ENCODE data around the gene EXOC3. TPM values are rescaled to one million over a fixed set of nuclear protein-coding genes. Genes with fewer than 3 reads are reported as not detected.

EXOC3 gene
- total and polyA plus RNA-seq, 2 of the 8 experiments (the other 6 are each of a cell fraction or from before 2014, with no cell fraction given): 14.4 to 30.0 TPM

DNA sequence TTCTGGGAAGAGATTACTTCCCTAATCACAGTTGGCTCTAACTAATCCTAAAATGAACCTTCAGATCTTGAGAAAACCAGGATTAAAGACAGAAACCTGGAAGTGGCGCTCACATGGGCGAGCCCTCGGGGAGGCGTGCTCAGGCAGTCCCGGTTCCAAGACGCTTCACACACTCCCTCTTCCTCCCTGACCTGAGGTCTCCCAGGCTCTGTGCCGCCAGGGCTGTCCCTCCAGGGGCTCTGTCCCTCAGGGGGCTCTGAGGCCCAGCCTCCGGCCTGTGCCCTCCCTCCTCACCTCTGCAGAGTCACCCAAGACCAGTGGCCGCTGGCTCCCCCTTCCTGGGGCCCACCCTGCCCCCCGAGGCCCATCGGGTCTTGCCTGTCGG, 71.1 kb downstream of the EXOC3 start:
- no peak overlapping the region for H2AFZ ChIP-seq (ENCODE audit: low read length)
- FAIRE-seq: no peak
- H3K79me2 ChIP-seq (ENCODE audit: control insufficient read depth in 1 of 2, insufficient read depth in 2 of 2, low read length in 2 of 2): no peaks in the 10 kb centered on the region
- no peaks in the 10 kb centered on the region for H3K79me1 ChIP-seq (ENCODE audit: low read depth, low read length)
- no peak overlapping the region for H2BK5ac ChIP-seq (ENCODE audit: low read depth, low read length)
- no peak overlapping the region for H3K27ac ChIP-seq (ENCODE audit: low read depth, low read length)
- no peak overlapping the region for H3K14ac ChIP-seq (ENCODE audit: insufficient read length)
- no peak overlapping the region for H3K18ac ChIP-seq (ENCODE audit: extremely low read depth, low read length)
- no peak overlapping the region for H2BK120ac ChIP-seq (replicated peaks; ENCODE audit: low read depth, low read length)
- no peak overlapping the region for H3K4ac ChIP-seq (replicated peaks; ENCODE audit: insufficient read length, low read depth, low read length)
- no peak for DNase-seq (ENCODE audit: low read depth in 1 of 2, low spot score in 2 of 2)
- peaks cover 2 to 12% of the 10 kb centered on the region in 2 experiments for H4K20me1 ChIP-seq (replicated peaks in 1 of 2; ENCODE audit: control insufficient read depth in 1 of 2, insufficient read depth in 2 of 2, low read length in 2 of 2)
- H3K23ac ChIP-seq (ENCODE audit: insufficient read length): no peak overlapping the region
- ChIA-PET CTCF (ENCODE audit: partially characterized antibody) (interaction anchor here (1.3 to 3.3 kb wide), 2 partner anchors 8 to 12 kb away, joined by 5 to 11 read pairs; no protein-coding TSS in a partner anchor), POLR2A (ENCODE audit: partially characterized antibody) (interaction anchor here (0.8 kb wide), 1 partner anchor 12 kb away, joined by 3 read pairs; no protein-coding TSS in a partner anchor)
- H4K8ac ChIP-seq (ENCODE audit: extremely low read depth, insufficient read depth, low read length): 0 out of 2 replicates have a peak overlapping the region, but pooled peaks have one; percentile 35
- no peak overlapping the region for H4K5ac ChIP-seq (ENCODE audit: insufficient read length, low read depth, low read length)
- no peak overlapping the region for H2AK5ac ChIP-seq (ENCODE audit: low read depth, low read length)
- 84% methylated on average over 6 of the region's 12 CpGs; no CpG with 5 or more reads in 1 of the 2 experiments for WGBS, 2 experiments (ENCODE audit: extremely low coverage in 1 of 2, insufficient coverage in 1 of 2, insufficient read length in 1 of 2, insufficient replicate concordance in 2 of 2, low coverage in 1 of 2, low lambda C conversion rate in 2 of 2, missing lambda C conversion rate in 1 of 2)
- H3K9me3 ChIP-seq (ENCODE audit: insufficient read depth in 2 of 2, low read depth in 1 of 2, low read length in 1 of 2): no peaks in the 10 kb centered on the region
- H3K56ac ChIP-seq (replicated peaks; ENCODE audit: insufficient read length, low read depth, low read length): no peak overlapping the region
- peaks cover 0 to 4% (median 0%) of the 10 kb centered on the region in 4 experiments; a peak in 1 of 7 replicates for H3K4me1 ChIP-seq (replicated peaks in 1 of 4; ENCODE audit: control insufficient read depth in 3 of 4, insufficient read depth in 4 of 4, low read length in 3 of 4)
- H4K91ac ChIP-seq (replicated peaks; ENCODE audit: insufficient read length, low read length): no peak overlapping the region
- H3K36me3 ChIP-seq (ENCODE audit: control insufficient read depth in 2 of 4, insufficient read depth in 4 of 4, low read length in 3 of 4): no peaks in the 10 kb centered on the region
- H3K23me2 ChIP-seq (ENCODE audit: low read depth, low read length): peaks cover 12% of the 10 kb centered on the region; the same call in 1 of the 2 replicates
- no peak for TF ChIP-seq CHD1 (IDR thresholded peaks at IDR 0.05; ENCODE audit: low read depth, low read length)
- TF ChIP-seq EZH2 (IDR thresholded peaks at IDR 0.05; ENCODE audit: low read depth, low read length, severe bottlenecking): no peak
- no peak for TF ChIP-seq EP300 (IDR thresholded peaks at IDR 0.05; ENCODE audit: borderline replicate concordance in 1 of 2, low read depth in 2 of 2, low read length in 2 of 2)
- TF ChIP-seq SP4 (IDR thresholded peaks at IDR 0.05; ENCODE audit: low read length): no peak
- TF ChIP-seq RAD21 (IDR thresholded peaks at IDR 0.05 in 1 of 2, conservative IDR thresholded peaks at IDR 0.05 in 1 of 2; ENCODE audit: low read depth in 2 of 2, low read length in 2 of 2): no peak
- no peak for TF ChIP-seq SP1 (IDR thresholded peaks at IDR 0.05; ENCODE audit: low read depth, low read length)
- TF ChIP-seq ASH2L (IDR thresholded peaks at IDR 0.05; ENCODE audit: low read length): no peak
- TF ChIP-seq, protein P1, sequence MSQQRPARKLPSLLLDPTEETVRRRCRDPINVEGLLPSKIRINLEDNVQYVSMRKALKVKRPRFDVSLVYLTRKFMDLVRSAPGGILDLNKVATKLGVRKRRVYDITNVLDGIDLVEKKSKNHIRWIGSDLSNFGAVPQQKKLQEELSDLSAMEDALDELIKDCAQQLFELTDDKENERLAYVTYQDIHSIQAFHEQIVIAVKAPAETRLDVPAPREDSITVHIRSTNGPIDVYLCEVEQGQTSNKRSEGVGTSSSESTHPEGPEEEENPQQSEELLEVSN (IDR thresholded peaks at IDR 0.05): no peak
- no peak overlapping the region for H2BK12ac ChIP-seq (ENCODE audit: low read depth, low read length)
- no peak overlapping the region for H2BK20ac ChIP-seq (ENCODE audit: low read length)
- H3K4me3 ChIP-seq (ENCODE audit: extremely low read depth in 1 of 4, insufficient read depth in 2 of 4, low read depth in 3 of 4, low read length in 4 of 4): no peak overlapping the region
- 0 out of 7 replicates have a peak, but pooled peaks cover 0 to 2% (median 0%) of the 10 kb centered on the region in 4 experiments for H3K27me3 ChIP-seq (replicated peaks in 1 of 4; ENCODE audit: control insufficient read depth in 3 of 4, extremely low read depth in 1 of 4, insufficient read depth in 3 of 4, low read length in 3 of 4)
- H2BK15ac ChIP-seq (ENCODE audit: low read length): no peak overlapping the region
- no peak overlapping the region for H3K4me2 ChIP-seq (ENCODE audit: insufficient read depth in 1 of 2, low read depth in 2 of 2, low read length in 2 of 2)
- H3K9ac ChIP-seq (replicated peaks in 1 of 4; ENCODE audit: extremely low read depth in 1 of 4, low read depth in 3 of 4, low read length in 3 of 4): no peak overlapping the region
